HL-60 (cell line): ENCODE results near the gene DMGDH.
"Not testable (repeated sequence)": the region's sequence is repeated elsewhere in the genome, so short reads cannot be mapped to it uniquely, and the experiment has no call there.

Experiments
- DNase-seq, 2 experiments: peaks; one replicate each; pipeline ENCODE4 v3.0.0-alpha.2; 2010 to 2020; ENCODE audit warnings: low read depth in 1 of 2, low spot score in 1 of 2
- H3K27ac ChIP-seq: fragments of 250-450 bp; sonication (Bioruptor Pico); replicated peaks from 2 replicates; pipeline ENCODE4 v1.5.1; 2020; ENCODE audit warnings: mild to moderate bottlenecking, moderate library complexity
- H3K27me3 ChIP-seq: fragments of 250-450 bp; sonication (Bioruptor Pico); 2 replicates; pipeline ENCODE4 v1.5.1; 2021; ENCODE audit warnings: mild to moderate bottlenecking, moderate library complexity; ENCODE audit not compliant: insufficient read depth, poor library complexity, severe bottlenecking
- H3K4me3 ChIP-seq: replicated peaks from 2 replicates; pipeline ENCODE4 v1.5.1; 2011; ENCODE audit warnings: mild to moderate bottlenecking, control low read depth, low read length; ENCODE audit not compliant: insufficient read depth
- CTCF ChIP-seq: IDR thresholded peaks from one replicate; pipeline ENCODE4 v1.5.1; 2011; ENCODE audit warnings: low read length, control low read depth, inconsistent platforms; ENCODE audit not compliant: insufficient read depth
- GABPA ChIP-seq: IDR thresholded peaks from 2 replicates; pipeline ENCODE4 v1.6.1; 2012; ENCODE audit warnings: low read depth
- POLR2AphosphoS5 ChIP-seq: IDR thresholded peaks from 2 replicates; pipeline ENCODE4 v1.6.1; 2012; ENCODE audit warnings: low read depth
- REST ChIP-seq: IDR thresholded peaks from 2 replicates; pipeline ENCODE4 v1.6.1; 2012; ENCODE audit warnings: low read depth; ENCODE audit not compliant: insufficient replicate concordance
- SPI1 ChIP-seq: IDR thresholded peaks from 2 replicates; pipeline ENCODE4 v1.6.1; 2012; ENCODE audit warnings: low read depth, mild to moderate bottlenecking, borderline replicate concordance

DMGDH gene

DNA sequence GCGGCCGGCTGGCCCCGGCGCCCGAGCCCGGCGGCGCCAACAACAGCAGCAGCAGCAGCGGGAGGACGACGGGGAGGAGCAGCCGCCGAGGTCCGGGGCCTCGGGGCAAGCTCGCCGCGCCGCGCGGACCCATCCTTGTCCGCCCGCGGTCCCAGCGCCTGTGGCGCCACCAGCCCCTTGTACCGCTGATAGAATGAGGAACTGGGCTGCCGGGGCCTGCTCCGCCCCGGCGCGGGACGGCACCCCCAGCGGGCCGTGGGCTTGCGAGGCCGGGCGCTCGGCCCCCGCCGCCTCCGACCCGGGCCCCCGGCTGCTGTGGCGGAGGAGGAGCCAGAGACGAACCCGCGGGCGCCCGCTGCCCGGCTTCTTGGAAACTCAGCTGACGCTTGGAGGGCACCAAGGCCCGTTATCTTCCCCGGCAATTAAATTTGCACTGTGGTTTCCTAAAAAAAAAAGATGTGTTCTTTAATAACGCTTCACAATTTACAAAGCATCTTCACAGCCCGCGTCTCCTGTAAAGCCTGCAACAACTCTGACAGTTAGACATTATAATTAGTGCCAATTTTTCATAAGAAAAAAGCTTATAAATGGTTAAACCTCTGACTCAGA, 84.3 kb downstream of the DMGDH start, which contains the start of gene ARSB:
Gene ARSB, minus strand, starts transcription at position 195 of the 609 bp plus-strand sequence. Its CDS starts 62 bp downstream, at position 133.
- Histone ChIP-seq H3K27ac (peak within 1 kb of the TSS; percentile 90), H3K27me3 (no peaks in the 10 kb centered on the region), H3K4me3 (peak within 1 kb of the TSS; percentile 62)
- peak in 1 of 2 experiments; percentile 53 for DNase-seq
- TF ChIP-seq SPI1 (peak; percentile 77), REST (peak; percentile 21), GABPA (no peak), POLR2AphosphoS5 (peak; percentile 34; the same call in 1 of the 2 replicates)

- H3K4me3 ChIP-seq: peak overlapping the region; percentile 62
- H3K27ac ChIP-seq: peak overlapping the region; percentile 90
- TF ChIP-seq POLR2AphosphoS5: peak; percentile 51; the same call in 1 of the 2 replicates
- no peak for TF ChIP-seq GABPA
- no peaks in the 10 kb centered on the region for H3K27me3 ChIP-seq
- DNase-seq: peak; percentile 21 to 65
These were observed 84.9 kb downstream of the DMGDH start for GRCh38 chr5:78984439-78985115.

GRCh38 chr5:78983601-78984438, 85.7 kb downstream of the DMGDH start:
- TF ChIP-seq CTCF (no peak), POLR2AphosphoS5 (no peak), SPI1 (no peak), REST (no peak), GABPA (no peak)
- DNase-seq: no peak
- Histone ChIP-seq H3K27ac (peak overlapping the region; percentile 90), H3K27me3 (no peaks in the 10 kb centered on the region), H3K4me3 (peak overlapping the region; percentile 62)

GRCh38 chr5:78983194-78983593, 86.3 kb downstream of the DMGDH start:
- not testable (repeated sequence) for H3K27me3 ChIP-seq
- TF ChIP-seq SPI1: peak; percentile 40; the same call in 1 of the 2 replicates
- peak in 1 of 2 experiments; percentile 10 for DNase-seq
- H3K4me3 ChIP-seq: peak overlapping the region; percentile 62
- H3K27ac ChIP-seq: peak overlapping the region; percentile 90

GRCh38 chr5:78979909-78980308, 89.6 kb downstream of the DMGDH start:
- H3K27me3 ChIP-seq: no peaks in the 10 kb centered on the region
- H3K27ac ChIP-seq: peak overlapping the region; percentile 31; the same call in 1 of the 2 replicates
- H3K4me3 ChIP-seq: no peak overlapping the region
- TF ChIP-seq REST: no peak
- peak; percentile 50; the same call in 1 of the 2 replicates for TF ChIP-seq SPI1
- peak in 1 of 2 experiments; percentile 15 for DNase-seq
